LNCaP clone FGC (cell line): ENCODE data around the gene TTC16.

Experiments used
- DNase-seq: peaks from one replicate; pipeline ENCODE4 v3.0.0-alpha.2; 2011; ENCODE audit warnings: low read depth
- H3K4me3 ChIP-seq: 2 replicates; pipeline ENCODE4 v1.5.1; 2011; ENCODE audit warnings: mild to moderate bottlenecking, low read depth, low read length, control low read depth
- TF ChIP-seq, protein P1 (sequence below): IDR thresholded peaks from 2 replicates; pipeline ENCODE4 v1.5.1; 2012; ENCODE audit warnings: mild to moderate bottlenecking; ENCODE audit not compliant: control insufficient read depth, insufficient read depth; ENCODE audit errors: extremely low read depth

TTC16 gene

DNA sequence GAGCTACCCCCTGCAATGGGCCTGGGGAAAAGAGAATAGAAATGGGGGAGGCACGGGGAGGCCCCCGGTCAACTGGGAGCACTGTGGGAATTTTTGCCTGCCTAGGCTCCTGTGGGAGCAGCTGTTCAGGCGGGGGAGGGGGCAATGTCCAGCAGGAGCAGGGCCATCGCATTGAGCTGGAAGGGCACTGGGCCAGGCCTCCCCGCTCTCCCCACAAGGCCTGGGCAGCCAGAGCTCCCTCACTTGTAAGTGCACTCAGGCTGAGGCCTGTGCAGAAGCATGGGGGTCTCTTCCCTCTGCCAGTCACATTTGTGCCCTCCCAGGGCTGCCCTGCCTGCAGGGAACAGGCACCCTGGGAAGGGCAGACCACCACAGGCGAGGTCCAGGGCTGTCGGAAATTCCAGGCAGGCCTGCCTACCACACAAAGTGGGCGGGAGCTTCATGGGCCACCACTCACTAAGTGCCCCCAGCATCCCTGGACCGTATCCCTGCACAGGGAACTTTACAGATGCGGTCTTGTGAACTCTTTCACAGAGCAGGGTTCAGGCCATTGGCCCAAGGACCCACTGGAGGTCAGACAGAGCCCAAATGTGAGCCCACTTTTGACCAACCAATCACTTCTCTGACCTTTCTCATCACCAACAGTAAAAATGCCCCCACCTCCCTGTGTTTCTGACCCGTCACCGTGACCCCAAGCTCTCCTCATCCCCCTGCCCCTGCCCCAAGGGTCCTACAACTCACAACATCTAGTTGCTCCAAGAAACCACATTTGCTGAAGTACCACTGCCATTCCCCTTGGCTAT is 10.1 kb upstream of the TTC16 start:
- TF ChIP-seq, protein P1, sequence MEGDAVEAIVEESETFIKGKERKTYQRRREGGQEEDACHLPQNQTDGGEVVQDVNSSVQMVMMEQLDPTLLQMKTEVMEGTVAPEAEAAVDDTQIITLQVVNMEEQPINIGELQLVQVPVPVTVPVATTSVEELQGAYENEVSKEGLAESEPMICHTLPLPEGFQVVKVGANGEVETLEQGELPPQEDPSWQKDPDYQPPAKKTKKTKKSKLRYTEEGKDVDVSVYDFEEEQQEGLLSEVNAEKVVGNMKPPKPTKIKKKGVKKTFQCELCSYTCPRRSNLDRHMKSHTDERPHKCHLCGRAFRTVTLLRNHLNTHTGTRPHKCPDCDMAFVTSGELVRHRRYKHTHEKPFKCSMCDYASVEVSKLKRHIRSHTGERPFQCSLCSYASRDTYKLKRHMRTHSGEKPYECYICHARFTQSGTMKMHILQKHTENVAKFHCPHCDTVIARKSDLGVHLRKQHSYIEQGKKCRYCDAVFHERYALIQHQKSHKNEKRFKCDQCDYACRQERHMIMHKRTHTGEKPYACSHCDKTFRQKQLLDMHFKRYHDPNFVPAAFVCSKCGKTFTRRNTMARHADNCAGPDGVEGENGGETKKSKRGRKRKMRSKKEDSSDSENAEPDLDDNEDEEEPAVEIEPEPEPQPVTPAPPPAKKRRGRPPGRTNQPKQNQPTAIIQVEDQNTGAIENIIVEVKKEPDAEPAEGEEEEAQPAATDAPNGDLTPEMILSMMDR = no peak
- no peak for DNase-seq
- H3K4me3 ChIP-seq = no peak overlapping the region

DNA sequence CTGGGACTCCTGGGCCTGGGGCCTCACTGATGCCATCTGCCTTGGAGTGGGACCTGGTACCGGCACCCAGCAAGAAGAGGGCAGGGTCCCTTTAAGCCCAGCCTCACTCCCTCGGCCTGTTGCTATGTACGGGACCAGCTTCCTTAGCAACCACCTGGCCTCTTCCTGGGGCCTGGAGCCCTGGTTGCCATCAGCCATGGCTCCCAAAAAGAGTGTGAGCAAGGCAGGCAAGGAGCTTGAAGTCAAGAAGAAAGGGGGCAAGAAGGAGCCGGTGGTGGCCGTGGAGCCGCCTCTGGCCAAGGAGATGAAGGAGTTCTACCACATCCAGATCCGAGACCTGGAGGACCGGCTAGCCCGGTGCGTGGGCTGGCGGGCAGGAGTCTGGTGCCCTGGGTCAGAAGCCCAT is 9.0 kb upstream of the TTC16 start, which contains the start of gene CFAP157:
Gene CFAP157, plus strand, starts transcription at position 153 of the 406 bp plus-strand sequence. Its CDS starts 44 bp downstream, at position 197.
- TF ChIP-seq, protein P1 = no peak
- H3K4me3 ChIP-seq = no peak within 1 kb of the TSS
- no peak for DNase-seq

DNA sequence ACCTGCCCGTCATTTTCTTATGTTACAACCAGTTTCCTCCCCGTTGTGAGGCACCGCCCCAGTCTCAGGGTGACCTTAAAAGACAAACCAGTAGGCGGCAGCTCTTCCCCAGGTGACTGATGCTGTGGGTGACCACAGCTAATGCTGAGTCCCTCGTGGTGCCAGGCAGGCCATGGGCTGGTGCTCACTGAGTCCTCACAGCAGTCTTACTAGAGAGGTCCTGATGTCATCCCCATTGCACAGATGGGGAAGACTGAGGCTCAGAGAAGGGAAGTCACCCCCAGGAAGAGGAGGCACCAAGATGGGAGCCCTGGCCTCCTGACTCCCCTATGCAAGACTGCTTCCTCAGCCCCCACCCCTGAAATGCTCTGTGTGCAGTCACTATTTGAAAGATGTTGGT is 8.1 kb upstream of the TTC16 start:
- TF ChIP-seq, protein P1 = 0 out of 2 replicates have a peak, but pooled peaks have one; percentile 5
- H3K4me3 ChIP-seq = no peak overlapping the region
- DNase-seq = no peak

DNA sequence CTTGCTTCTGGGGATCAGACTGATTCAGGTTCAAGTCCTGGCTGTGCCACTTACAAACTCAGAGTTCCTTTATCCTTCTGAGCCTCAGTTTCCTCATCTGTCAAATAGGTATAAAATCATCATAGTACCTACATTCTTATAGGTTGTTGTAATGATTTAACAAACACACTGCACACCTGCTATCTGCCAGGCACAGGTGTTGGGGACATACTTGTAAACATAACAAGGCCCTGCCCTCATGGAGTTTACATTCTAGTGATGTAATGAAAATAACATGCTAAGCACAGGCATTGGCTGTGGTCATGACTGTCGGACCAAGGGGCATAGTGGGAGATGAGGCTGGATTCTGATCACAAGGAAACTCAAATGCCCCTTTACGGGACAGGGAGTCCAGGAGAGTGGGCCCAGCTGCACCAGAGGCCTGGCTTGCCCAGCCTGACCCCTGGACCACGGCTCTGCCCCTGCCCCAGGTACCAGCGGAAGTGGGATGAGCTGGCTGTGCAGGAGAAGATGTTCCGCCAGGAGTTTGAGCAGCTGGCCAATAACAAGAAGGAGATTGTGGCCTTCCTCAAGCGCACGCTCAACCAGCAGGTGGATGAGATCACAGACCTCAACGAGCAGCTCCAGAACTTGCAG is 6.8 kb upstream of the TTC16 start:
- TF ChIP-seq, protein P1 = no peak
- no peak overlapping the region for H3K4me3 ChIP-seq
- DNase-seq = no peak

DNA sequence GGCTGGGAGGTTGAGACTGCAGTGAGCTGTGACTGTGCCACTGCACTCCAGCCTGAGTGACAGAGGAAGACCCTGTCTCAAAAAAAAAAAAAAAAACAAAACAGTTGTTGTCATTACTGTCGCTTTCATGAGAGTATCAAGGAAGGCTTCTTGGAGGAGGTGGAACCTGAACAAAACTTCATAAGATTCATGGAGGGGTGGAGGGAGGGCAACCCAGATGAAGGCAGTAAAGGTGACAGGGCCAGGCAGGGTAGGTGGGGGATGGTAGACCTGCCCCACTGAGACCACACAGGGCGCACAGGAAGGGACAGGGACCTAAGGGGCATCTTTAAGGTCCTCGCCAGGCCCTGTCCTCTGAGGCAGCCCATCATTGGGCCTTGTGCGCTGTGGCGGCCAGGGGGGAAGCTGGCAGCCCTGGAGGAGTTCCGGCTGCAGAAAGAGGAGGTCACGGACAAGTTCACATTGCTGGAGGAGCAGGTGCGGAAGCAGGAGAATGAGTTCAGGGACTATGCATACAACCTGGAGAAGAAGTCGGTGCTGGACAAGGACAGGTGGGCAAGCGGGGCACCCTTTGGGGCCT is 5.6 kb upstream of the TTC16 start:
- H3K4me3 ChIP-seq = no peak overlapping the region
- TF ChIP-seq, protein P1 = no peak
- no peak for DNase-seq

DNA sequence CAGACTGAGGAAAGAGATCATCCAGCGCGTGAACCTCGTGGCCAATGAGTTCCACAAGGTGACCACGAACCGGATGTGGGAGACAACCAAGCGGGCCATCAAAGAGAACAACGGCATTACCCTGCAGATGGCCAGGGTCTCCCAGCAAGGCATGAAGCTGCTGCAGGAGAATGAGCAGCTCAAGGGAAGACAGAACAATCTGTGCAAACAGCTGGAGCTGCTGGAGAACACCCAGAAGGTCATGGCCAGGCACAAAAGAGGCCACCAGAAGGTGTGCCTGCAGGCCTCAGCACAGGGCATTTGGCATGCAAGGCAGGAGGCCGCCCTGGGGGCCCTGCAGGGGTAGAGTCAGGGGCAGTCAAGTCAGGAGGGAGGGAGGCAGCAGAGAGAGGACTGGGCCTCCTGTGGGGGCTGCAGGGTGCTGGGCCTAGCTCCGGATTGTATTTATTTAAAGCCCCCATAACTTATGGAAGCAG is 4.6 kb upstream of the TTC16 start:
- no peak overlapping the region for H3K4me3 ChIP-seq
- no peak for DNase-seq
- TF ChIP-seq, protein P1 = no peak
